HG03378 (cell line): ENCODE results near the gene STRC.
A peak's percentile ranks its signal among the peaks of the same experiment; 100 is the strongest.
"Not testable (repeated sequence)": the region's sequence is repeated elsewhere in the genome, so short reads cannot be mapped to it uniquely, and the experiment has no call there.

Experiments used
- ATAC-seq: cut with Tn5 transposase; IDR thresholded peaks from one replicate; pipeline ENCODE4 v1.9.1; 2021; ENCODE audit warnings: mild to moderate bottlenecking, moderate library complexity; ENCODE audit not compliant: unreplicated experiment

Gene STRC

DNA sequence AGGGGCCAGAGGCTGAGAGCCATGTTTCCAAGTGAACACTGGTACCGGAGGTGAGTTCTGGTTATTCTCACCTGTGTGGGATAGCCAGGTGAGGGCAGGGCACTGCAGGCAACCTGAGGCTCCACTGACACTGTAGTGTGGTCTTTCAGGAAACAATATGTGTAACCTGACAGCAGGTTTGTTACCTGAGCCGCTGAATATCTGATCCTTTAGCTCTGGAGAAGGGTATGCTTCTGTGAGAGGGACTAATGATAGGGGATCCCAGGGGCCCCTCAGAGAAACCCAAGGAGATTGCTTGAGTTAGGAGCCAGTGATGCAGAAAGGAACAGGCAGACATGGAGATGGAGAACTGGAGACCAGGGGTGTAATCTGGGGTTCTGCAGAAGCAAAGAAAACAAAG, at the start of gene STRC:
Gene STRC (minus strand): TSS at position 101 of the 400 bp plus-strand sequence. CDS start 78 bp downstream, at position 23.
- ATAC-seq: not testable (repeated sequence)

DNA sequence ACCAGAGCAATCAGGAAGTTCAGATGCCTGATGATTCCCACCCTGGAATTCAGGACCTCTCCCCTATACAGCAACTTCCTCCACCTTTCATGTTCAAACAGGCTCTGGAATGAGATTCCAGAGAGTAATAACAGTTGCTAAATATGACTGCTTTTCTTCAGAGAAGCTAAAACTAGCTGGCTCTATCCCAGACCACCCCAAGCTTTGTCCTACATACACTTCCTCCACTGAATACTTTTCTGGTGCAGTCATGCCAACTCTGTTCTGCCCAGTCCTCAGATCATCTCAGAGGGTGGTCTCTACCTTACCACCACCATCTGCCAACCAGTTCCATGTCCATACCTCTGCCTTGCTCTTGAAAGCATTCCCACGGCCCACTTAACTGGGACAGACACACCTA, 47.6 kb upstream of the STRC start:
- not testable (repeated sequence) for ATAC-seq

DNA sequence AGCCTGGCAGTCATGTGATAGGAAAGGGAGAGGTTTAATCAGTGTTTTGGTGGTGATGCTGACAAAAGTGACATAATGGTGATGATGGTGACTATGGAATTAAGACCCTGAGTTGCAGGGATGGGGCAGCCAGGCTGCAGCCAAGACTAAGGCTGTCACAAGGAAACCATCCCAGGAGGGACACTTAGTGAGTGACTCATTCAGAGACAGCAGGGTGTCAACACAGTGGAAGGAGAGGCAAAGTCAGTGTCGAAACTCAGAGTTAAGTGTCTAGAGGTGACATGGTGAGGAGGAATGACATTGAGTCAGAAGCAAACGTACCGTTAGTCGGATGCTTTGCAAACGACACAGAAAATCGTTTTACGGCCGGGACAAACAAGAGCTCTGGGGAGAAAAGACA, 44.7 kb upstream of the STRC start:
- ATAC-seq: not testable (repeated sequence)

DNA sequence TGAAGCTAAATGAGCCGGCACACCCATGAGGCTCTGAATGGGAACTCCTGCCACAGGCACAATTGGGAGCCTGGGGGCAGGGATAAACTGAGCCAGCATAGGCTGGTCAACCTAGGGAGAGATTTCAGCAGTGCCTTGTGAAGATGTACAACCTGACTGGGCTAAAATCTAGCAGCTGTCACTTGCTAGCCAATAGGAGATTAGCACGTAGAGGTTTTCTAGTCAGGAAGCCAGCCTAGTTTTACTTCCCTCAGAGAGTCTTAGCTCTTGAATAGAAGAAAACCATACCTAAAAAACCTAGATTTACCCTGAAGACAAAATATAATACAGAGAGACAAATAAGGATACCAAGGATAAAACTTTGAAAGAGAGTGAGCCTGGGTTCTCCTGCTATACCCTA, 43.7 kb upstream of the STRC start:
- ATAC-seq: not testable (repeated sequence)

DNA sequence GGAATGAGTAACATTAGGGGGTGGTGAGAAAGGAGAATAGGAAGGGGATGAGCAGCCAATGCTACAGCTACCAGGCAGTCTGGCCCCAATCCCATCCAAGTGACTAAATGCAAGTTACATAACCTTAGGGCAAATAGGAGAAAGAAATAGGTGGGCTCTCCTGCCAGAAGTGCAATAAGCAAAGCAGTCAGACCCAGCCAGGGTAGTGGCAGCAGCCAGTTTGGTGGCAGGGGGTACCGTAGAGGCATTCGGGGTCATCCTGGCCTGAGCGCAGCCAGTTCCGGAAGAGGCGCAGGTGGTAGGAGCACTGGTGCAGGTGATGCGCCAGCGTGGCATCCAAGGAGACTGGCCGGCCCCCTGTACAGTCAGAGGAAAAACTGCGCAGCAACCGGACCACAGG, 41.1 kb upstream of the STRC start:
- ATAC-seq: not testable (repeated sequence)

DNA sequence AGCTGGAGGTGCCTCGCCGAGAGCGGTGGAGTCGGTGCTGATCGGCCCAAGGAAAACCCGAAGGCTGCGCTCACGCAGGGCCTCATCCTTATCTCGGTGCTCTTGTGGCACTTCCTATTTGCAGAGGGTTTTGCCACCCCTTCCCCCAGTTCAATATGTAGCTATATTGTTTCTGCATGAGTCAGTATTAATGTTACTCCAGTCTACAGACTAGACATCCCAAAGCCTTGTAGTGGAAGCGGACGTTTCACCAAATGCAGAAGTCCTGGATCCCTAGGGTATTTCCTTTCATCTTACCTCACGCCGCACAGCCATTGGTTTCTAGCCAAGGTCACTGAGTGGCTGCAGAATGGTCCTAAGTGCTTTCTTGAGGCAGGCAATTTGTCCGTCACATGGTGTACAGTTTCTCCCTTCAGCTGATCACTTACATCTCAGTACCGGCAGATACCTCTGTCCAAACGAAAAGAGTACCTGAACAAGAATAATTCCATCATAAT, 30.9 kb upstream of the STRC start:
- ATAC-seq: not testable (repeated sequence)

DNA sequence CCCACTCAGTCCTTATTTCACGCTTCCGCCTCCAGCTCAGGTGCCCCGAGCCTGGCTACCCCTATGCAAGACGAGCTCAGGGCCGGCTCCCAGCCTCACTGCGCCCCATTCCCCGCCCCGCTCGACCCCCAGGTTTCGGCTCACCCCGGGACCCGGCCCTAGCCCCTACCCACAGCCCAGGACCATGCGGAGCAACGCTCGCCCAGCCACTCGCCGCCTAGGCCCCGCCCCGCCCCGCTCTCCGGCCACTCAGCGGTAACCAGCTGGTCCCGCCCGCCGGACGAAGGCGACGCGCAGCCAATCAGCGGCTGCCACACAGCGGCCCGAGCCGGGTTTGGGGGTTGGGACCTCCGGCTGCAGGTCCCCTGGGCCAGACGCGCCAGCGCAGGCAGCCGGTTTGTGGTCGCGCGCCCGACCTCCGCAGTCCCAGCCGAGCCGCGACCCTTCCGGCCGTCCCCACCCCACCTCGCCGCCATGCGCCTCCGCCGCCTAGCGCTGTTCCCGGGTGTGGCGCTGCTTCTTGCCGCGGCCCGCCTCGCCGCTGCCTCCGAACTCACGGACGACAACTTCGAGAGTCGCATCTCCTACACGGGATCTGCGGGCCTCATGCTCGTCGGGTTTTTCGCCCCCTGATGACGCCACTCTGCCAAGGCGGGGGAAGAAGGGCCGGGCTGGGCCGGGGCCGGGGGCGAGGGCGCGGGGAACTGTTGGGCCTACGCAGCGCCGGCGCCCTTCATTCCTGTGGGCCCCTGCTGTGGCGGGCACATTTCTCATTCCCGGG, 30.2 kb upstream of the STRC start, which contains the start of gene CATSPER2:
Gene CATSPER2 (minus strand): TSS at position 196 of the 781 bp plus-strand sequence. CDS start 783 bp downstream, outside the sequence.
- ATAC-seq: no peak

DNA sequence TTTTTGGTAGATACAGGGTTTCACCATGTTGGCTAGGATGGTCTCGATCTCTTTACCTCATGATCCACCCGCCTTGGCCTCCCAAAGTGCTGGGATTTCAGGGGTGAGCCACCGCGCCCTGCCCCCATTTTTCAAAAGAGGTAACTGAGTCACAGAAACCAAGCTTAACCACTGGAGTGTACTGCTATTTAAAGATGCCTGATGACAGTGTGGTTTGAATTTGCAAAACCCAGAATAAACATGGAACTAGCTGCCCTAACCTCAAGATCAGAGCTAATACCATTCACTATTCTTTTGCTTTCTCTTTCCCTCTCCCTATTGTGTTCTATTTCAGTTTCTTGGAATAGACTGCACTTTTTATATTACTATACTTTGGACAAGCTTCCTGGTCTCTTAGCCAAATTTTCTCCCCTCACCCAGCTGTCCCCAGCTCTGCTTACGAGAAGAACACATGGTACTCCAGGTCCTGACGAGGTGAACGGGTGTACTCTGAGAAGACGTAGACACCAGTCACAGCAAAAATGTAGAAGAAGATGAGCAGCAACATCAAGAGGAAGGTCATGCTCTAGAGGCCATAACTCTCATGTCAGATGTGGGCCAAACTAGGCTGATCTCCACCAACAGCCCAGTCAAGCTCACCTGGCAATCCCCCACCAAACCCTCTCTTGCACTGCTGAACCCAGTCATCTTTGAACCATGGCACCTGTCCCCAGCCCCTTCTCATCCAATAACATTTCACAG, 20.0 kb upstream of the STRC start:
- ATAC-seq: not testable (repeated sequence)

DNA sequence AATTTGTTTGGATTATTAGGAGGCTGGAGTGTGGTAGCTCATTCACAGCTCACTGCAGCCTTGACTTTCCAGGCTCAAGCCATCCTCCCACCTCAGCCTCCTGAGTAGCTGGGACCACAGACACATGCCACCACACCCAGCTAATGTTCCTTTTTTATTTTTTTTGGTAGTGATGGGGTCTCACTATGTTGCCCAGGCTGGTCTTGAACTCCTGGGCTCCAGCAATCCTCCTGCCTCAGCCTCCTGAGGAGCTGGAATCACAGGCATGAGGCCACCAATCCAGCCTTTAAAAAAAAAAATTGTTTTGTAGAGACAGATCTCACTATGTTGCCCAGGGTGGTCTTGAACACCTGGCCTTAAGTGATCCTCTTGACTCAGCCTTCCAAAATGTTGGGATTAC, 8.3 kb upstream of the STRC start:
- not testable (repeated sequence) for ATAC-seq

DNA sequence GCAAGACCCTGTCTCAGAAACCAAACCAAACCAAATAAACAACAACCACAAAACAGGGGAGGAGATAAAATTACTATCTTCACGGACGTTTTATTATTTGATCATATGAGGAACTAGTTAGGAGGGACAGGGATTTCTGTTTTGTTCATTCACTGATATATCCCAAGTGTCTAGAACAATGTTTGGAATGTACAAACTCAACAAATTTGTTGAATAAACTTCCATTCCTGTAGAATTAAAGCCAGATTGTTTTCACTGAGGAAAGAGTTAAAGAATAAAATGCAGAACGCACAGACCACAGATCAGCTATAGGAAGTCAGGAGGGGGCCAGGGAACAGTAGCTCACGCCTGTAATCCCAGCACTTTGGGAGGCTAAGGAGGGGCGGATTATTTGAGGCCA, 6.5 kb upstream of the STRC start:
- ATAC-seq: no peak

DNA sequence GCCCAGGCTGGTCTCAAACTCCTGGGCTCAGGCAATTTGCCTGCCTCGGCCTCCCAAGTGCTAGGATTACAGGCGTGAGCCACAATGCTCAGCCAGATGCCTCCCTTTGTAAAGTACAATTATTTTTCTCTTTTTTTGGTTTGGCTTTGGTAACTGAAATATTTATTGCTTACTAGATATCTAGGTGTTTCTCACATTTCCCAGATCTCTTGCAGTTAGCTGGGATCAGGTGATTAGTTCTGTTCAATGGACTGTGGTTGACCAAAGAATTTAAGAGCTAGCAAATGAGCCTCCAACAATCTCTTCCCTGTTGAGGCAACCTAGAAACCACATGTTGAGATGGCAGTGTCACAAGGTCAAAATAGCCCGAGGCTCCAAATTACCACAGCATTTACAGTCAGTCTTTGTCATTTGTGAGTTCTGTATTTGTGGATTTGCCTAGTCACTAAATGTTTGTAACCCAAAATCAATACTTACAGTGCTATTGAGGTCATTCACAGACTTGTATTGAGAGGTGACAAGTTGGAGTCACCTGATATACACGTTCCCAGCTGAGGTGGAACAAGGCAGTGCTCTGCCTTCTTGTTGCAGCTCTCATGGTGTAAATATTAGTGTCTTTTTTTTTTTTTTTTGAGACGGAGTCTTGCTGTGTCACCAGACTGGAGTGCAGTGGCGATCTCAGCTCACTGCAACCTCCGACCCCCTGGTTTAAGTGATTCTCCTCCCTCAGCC, 3.6 kb upstream of the STRC start:
- ATAC-seq: not testable (repeated sequence)

DNA sequence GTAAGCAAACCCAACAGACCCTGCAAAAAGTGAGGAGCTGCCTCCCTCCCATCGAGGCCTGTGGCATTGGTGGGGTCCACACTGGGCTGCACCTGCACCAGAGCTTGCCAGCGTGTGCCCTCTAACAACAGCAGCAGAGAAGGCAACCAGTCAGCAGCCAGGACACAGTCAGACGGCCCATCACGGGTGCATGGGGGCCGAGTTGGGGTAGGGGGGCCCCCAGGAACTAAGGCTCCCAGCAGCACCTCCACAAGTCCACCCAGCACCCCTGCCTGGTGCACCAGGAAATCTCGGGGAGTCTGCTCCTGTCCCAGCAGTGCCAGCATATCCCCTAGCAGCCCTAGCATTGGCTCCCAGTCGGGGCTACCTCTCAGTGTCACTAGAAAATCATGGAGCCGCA, 850 bp downstream of the STRC start:
- not testable (repeated sequence) for ATAC-seq

DNA sequence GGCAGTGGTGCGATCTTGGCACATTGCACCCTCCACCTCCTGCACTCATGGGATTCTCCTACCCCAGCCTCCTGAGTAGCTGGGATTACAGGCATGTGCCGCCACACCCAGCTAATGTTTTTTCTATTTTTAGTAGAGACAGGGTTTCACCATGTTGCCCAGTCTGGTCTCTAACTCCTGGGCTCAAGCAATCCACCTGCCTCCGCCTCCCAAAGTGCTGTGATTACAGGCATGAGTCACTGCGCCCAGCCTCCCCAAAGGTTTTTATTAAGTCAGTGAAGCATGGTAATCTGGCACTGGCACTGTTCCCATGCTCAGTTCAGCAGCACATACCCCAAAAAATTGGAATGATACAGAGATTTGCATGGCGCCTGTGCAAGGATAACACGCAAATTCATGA, 16.4 kb downstream of the STRC start:
- not testable (repeated sequence) for ATAC-seq

DNA sequence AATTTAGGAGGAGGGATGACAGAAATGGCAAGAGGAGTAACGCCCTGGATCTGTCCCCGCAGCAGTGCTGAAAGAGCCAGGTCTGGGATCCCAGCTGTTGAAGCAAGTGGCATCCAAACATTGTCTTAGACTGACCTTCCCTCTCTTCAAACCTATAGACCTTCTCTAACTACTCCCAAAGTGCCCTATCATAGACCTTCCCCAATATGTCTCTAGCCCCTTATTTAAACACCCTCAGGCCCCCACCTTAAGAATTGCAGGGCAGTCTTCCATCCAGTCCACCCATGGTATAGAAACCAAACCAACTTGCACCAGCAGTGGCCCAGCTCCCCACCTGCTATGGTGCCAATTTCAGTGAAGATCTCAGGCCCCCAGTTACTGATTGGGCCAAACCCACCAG, 18.4 kb downstream of the STRC start:
- not testable (repeated sequence) for ATAC-seq

DNA sequence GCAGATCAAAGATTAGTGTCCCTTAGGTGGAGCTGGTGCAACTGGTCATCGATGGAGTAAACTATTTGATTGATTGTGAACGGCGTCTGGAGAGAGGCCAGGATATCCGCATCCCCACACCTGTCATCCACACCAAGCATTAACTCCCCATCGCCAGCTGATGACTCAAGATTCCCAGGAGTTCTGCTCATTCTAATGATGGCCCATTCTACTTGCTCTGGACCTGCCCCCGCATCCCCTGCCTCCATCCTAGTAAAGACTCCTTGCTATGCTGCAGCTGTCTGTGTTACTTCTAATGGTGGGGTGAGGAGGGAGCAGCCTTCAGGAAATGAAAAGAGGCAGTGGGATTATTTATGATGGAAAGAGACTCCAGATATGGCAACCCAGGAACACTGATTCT, 19.5 kb downstream of the STRC start:
- ATAC-seq: not testable (repeated sequence)

DNA sequence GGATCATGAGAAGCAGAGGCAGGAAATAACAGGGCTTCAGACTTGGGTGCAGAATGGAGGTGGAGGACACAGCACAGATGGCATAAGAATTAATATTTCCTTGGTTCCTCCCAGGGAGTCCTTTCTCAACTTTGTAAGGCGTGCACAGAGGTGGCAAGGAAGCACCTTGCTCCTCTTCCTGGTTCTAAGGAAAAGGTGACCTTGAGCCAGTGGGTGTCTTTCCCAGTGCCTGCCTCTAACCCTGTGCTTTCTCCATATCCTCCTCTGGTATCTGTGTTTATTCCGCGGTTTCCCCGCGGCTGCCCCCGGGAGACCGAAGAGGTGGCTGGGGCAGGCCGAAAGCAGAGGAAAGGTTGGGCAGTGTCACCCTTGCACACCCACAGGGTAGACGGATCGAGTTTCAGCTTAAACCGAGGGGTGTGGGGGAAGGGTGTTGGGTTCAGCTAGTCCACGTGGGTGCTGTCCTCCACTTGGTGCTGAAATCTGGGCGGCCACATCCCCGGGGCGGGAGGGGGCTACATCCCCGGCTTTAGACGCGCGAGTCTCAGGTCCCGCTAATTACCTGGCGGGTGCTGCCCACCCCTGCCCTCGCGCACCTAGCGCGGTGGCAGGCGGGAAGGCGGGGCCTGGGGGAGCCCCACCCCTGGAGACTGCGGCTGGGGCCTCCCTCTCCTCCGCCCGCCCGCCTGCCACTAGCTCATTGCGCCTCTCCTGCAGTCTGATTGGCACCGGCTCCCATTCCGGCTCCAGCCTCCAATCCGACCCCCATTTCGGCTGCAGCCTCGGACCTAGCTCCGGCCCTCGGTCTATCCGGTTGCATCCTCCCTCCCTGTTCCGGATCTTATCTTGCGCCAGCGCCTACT, 25.0 kb downstream of the STRC start, which contains the start of gene CKMT1B:
Gene CKMT1B (plus strand): TSS at position 700 of the 863 bp plus-strand sequence. CDS start 192 bp downstream, outside the sequence.
- not testable (repeated sequence) for ATAC-seq

DNA sequence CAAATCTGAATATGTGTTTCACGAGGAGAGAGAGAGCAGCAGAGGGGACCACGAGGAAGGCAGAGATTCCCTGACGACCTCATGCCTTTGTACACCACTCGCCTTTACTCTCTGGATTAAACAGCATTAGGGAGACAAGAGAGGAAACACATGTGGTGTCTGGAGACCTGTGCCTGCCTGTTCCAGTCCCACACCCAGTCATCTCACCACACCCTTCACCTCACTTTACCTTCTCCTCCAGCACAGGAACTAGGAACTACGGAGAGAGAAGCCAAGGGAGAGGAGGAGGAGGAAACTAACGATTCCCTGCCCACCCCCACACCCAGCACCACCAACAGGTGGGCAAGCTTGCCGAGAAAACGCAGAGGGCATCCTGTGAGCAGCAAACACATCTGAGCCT, 25.8 kb downstream of the STRC start:
- ATAC-seq: not testable (repeated sequence)

DNA sequence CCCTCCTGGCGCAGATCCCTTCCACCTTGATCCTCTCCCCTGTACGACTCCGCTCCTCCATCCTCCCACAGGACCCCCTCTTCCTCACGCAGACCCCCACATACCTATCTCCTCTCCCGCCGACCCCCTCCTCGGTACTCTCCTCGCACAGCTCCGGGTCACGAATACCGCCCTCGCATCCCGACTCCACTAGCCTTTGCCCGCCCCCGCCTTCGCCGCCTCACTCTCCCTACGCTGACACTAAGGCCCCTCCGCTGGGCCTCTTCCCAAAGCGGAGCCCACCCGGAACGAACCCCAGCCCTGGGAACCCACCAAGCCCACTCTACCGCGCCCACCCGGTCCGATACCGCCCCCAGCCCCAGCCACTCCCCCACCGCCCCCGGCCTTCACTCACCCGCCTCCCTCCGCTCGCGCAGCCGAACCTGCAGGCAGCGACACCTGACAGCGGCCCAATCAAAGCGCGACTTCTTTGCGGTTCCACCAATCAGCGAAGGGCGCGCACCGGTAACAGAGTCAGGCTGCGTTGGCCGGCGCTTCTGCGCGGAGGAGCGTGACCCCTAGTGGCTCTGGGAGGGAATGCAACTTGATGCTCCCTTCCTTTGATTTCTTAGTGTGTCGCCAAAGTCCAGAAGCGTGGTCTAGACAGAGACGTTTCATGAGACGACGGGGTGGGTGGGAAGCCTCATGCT, 28.7 kb downstream of the STRC start, which contains the start of gene PPIP5K1:
Gene PPIP5K1 (minus strand): TSS at position 431 of the 689 bp plus-strand sequence. CDS start 5,704 bp downstream, outside the sequence.
- peak; percentile 92 for ATAC-seq

DNA sequence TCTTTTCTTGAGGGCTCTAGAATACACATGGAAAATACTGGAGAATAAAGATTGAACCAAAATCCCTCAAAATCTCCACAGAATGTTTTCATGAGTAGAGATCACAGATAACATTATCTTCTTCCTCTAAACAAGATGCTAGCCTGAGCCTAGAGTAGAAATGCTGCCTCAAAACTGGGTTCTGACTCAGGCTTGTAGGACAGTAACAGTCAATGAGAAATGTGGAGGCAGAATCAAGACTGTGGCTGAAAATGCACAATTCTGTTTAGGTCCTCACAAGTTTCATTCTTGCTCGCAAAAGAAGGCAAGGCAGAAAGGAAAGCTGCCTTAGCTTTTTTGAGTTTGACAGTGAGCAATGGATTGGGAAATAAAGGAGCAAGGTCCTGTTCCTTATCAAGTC, 44.0 kb downstream of the STRC start:
- ATAC-seq: not testable (repeated sequence)
